MM.1S (cell line): ENCODE data around the gene UPF3A.

Experiments
- DNase-seq: peaks from one replicate; pipeline ENCODE4 v3.0.0-alpha.2; 2015
- H2AFZ ChIP-seq: fragments of 300-600 bp; sonication (generic); 2 replicates; pipeline ENCODE4 v1.6.0; 2016; ENCODE audit warnings: antibody characterized with exemption, low read length
- H3F3A ChIP-seq: fragments of 300-600 bp; sonication (generic); 2 replicates; pipeline ENCODE4 v1.6.1; 2016; ENCODE audit warnings: mild to moderate bottlenecking, antibody characterized with exemption, low read length, moderate library complexity, mixed read lengths; ENCODE audit not compliant: insufficient read depth
- H3K27ac ChIP-seq: fragments of 300-600 bp; sonication (generic); 2 replicates; pipeline ENCODE4 v1.5.1; 2016; ENCODE audit warnings: mild to moderate bottlenecking, low read length
- H3K27me3 ChIP-seq: fragments of 300-600 bp; sonication (generic); replicated peaks from 2 replicates; pipeline ENCODE4 v1.6.0; 2016; ENCODE audit warnings: low read length; ENCODE audit not compliant: insufficient read depth
- H3K36me3 ChIP-seq: fragments of 300-600 bp; sonication (generic); replicated peaks from 2 replicates; pipeline ENCODE4 v1.6.1; 2016; ENCODE audit warnings: mild to moderate bottlenecking, low read length, mixed read lengths; ENCODE audit not compliant: insufficient read depth
- H3K4me1 ChIP-seq: fragments of 300-600 bp; sonication (generic); 2 replicates; pipeline ENCODE4 v1.6.1; 2016; ENCODE audit warnings: low read length, mixed read lengths
- H3K4me2 ChIP-seq: fragments of 300-600 bp; sonication (generic); 2 replicates; pipeline ENCODE4 v1.6.0; 2016; ENCODE audit warnings: low read depth, low read length
- H3K4me3 ChIP-seq: fragments of 300-600 bp; sonication (generic); 2 replicates; pipeline ENCODE4 v1.5.1; 2016; ENCODE audit warnings: low read length, mixed read lengths
- H3K79me2 ChIP-seq: fragments of 300-600 bp; sonication (generic); 2 replicates; pipeline ENCODE4 v1.6.1; 2016; ENCODE audit warnings: mixed run types, low read length, mixed read lengths
- H3K9ac ChIP-seq: fragments of 300-600 bp; sonication (generic); 2 replicates; pipeline ENCODE4 v1.6.1; 2016; ENCODE audit warnings: low read length, mixed read lengths
- H3K9me2 ChIP-seq: fragments of 300-600 bp; sonication (generic); replicated peaks from 2 replicates; pipeline ENCODE4 v1.6.1; 2016; ENCODE audit warnings: mild to moderate bottlenecking, low read length, mixed read lengths; ENCODE audit not compliant: insufficient read depth
- H3K9me3 ChIP-seq: fragments of 300-600 bp; sonication (generic); replicated peaks from 2 replicates; pipeline ENCODE4 v1.6.1; 2016; ENCODE audit warnings: mild to moderate bottlenecking, low read length, mixed read lengths; ENCODE audit not compliant: insufficient read depth
- H4K20me1 ChIP-seq: fragments of 300-600 bp; sonication (generic); 2 replicates; pipeline ENCODE4 v1.6.1; 2016; ENCODE audit warnings: mild to moderate bottlenecking, low read length, moderate library complexity, mixed read lengths; ENCODE audit not compliant: insufficient read depth
- CTCF ChIP-seq: fragments of 300-600 bp; sonication (generic); IDR thresholded peaks from 2 replicates; pipeline ENCODE4 v1.5.1; 2016; ENCODE audit warnings: antibody characterized with exemption, low read length, mixed read lengths
- EZH2 ChIP-seq: fragments of 300-600 bp; sonication (generic); optimal IDR thresholded peaks from 2 replicates; pipeline ENCODE3; 2017; ENCODE audit warnings: low read depth, mild to moderate bottlenecking, antibody characterized with exemption, low read length, mixed read lengths
- EZH2phosphoT487 ChIP-seq: fragments of 300-600 bp; sonication (generic); IDR thresholded peaks from 2 replicates; pipeline ENCODE4 v1.6.1; 2018; ENCODE audit warnings: antibody characterized with exemption, low read length

The UPF3A gene

GRCh38 chr13:114323349-114323748 lies 41.9 kb downstream of the UPF3A start:
- Histone ChIP-seq H3K9ac (no peak overlapping the region), H3K79me2 (peaks cover 50% of the 10 kb centered on the region), H3K36me3 (peaks cover 6% of the 10 kb centered on the region; the same call in 1 of the 2 replicates), H3K9me3 (no peaks in the 10 kb centered on the region), H3K4me1 (no peaks in the 10 kb centered on the region), H3K4me2 (no peak overlapping the region), H2AFZ (no peak overlapping the region), H3K27ac (no peak overlapping the region), H3K4me3 (no peak overlapping the region), H3K27me3 (no peaks in the 10 kb centered on the region), H3K9me2 (no peaks in the 10 kb centered on the region), H3F3A (no peaks in the 10 kb centered on the region), H4K20me1 (peaks cover 8% of the 10 kb centered on the region; the same call in 1 of the 2 replicates)
- TF ChIP-seq EZH2phosphoT487 = no peak
- TF ChIP-seq EZH2 = no peak
- no peak for DNase-seq

GRCh38 chr13:114324334-114324733 lies 42.9 kb downstream of the UPF3A start:
- no peaks in the 10 kb centered on the region for H3K27me3 ChIP-seq
- no peak overlapping the region for H3K4me3 ChIP-seq
- H3K9me2 ChIP-seq = no peaks in the 10 kb centered on the region
- peaks cover 5% of the 10 kb centered on the region; the same call in 1 of the 2 replicates for H4K20me1 ChIP-seq
- no peak for DNase-seq
- no peak overlapping the region for H3K4me2 ChIP-seq
- H3K79me2 ChIP-seq = peaks cover 40% of the 10 kb centered on the region
- H3K36me3 ChIP-seq = peaks cover 6% of the 10 kb centered on the region; the same call in 1 of the 2 replicates
- no peak overlapping the region for H3K27ac ChIP-seq
- no peak overlapping the region for H2AFZ ChIP-seq
- no peaks in the 10 kb centered on the region for H3K4me1 ChIP-seq
- H3K9ac ChIP-seq = no peak overlapping the region
- TF ChIP-seq CTCF (no peak), EZH2 (no peak), EZH2phosphoT487 (no peak)
- no peaks in the 10 kb centered on the region for H3F3A ChIP-seq
- H3K9me3 ChIP-seq = no peaks in the 10 kb centered on the region

- no peaks in the 10 kb centered on the region for H3F3A ChIP-seq
- no peak overlapping the region for H2AFZ ChIP-seq
- peaks cover 6% of the 10 kb centered on the region; the same call in 1 of the 2 replicates for H3K36me3 ChIP-seq
- no peak overlapping the region for H3K9ac ChIP-seq
- TF ChIP-seq EZH2 = no peak
- TF ChIP-seq EZH2phosphoT487 = no peak
- H3K9me2 ChIP-seq = no peaks in the 10 kb centered on the region
- H3K27me3 ChIP-seq = no peaks in the 10 kb centered on the region
- H4K20me1 ChIP-seq = no peaks in the 10 kb centered on the region
- no peak overlapping the region for H3K27ac ChIP-seq
- peaks cover 28% of the 10 kb centered on the region for H3K79me2 ChIP-seq
- H3K4me2 ChIP-seq = no peak overlapping the region
- DNase-seq = no peak
- no peak overlapping the region for H3K4me3 ChIP-seq
- H3K4me1 ChIP-seq = no peaks in the 10 kb centered on the region
- H3K9me3 ChIP-seq = no peaks in the 10 kb centered on the region
These were observed 44.3 kb downstream of the UPF3A start for GRCh38 chr13:114325729-114326128.

- H3K4me1 ChIP-seq = peaks cover 3% of the 10 kb centered on the region; the same call in 1 of the 2 replicates
- no peak overlapping the region for H3K27ac ChIP-seq
- no peak overlapping the region for H2AFZ ChIP-seq
- no peak for DNase-seq
- no peaks in the 10 kb centered on the region for H3K27me3 ChIP-seq
- no peak overlapping the region for H3K9ac ChIP-seq
- H3K9me2 ChIP-seq = no peaks in the 10 kb centered on the region
- no peaks in the 10 kb centered on the region for H3K9me3 ChIP-seq
- H3K79me2 ChIP-seq = peaks cover 19% of the 10 kb centered on the region
- H3K4me3 ChIP-seq = no peak overlapping the region
- TF ChIP-seq EZH2phosphoT487 = no peak
- TF ChIP-seq CTCF = no peak
- no peak for TF ChIP-seq EZH2
- no peak overlapping the region for H3K4me2 ChIP-seq
- H4K20me1 ChIP-seq = no peaks in the 10 kb centered on the region
- peaks cover 6% of the 10 kb centered on the region; the same call in 1 of the 2 replicates for H3K36me3 ChIP-seq
- H3F3A ChIP-seq = peaks cover under 1% of the 10 kb centered on the region
These were observed 46.6 kb downstream of the UPF3A start for GRCh38 chr13:114328034-114328433.
